Keratinocyte (primary cell): ENCODE data around the gene SYT6.

Experiments used
- EZH2 ChIP-seq: IDR thresholded peaks from one replicate; pipeline ENCODE4 v1.6.1; 2012; ENCODE audit warnings: inconsistent platforms, mild to moderate bottlenecking, low read length, moderate library complexity
- TF ChIP-seq, protein P1 (sequence below), 3 experiments: IDR thresholded peaks in 1 of 3; conservative IDR thresholded peaks in 1 of 3; optimal IDR thresholded peaks in 1 of 3; 2 replicates in 2 of 3; 3 replicates in 1 of 3; pipeline versions ENCODE3 to v1.5.1; 2011; ENCODE audit warnings: low read length in 3 of 3, mild to moderate bottlenecking in 3 of 3, moderate library complexity in 2 of 3, control low read depth in 1 of 3, inconsistent platforms in 1 of 3; ENCODE audit not compliant: insufficient read depth in 2 of 3; ENCODE audit errors: extremely low read depth in 1 of 3

- TF ChIP-seq, protein P1, sequence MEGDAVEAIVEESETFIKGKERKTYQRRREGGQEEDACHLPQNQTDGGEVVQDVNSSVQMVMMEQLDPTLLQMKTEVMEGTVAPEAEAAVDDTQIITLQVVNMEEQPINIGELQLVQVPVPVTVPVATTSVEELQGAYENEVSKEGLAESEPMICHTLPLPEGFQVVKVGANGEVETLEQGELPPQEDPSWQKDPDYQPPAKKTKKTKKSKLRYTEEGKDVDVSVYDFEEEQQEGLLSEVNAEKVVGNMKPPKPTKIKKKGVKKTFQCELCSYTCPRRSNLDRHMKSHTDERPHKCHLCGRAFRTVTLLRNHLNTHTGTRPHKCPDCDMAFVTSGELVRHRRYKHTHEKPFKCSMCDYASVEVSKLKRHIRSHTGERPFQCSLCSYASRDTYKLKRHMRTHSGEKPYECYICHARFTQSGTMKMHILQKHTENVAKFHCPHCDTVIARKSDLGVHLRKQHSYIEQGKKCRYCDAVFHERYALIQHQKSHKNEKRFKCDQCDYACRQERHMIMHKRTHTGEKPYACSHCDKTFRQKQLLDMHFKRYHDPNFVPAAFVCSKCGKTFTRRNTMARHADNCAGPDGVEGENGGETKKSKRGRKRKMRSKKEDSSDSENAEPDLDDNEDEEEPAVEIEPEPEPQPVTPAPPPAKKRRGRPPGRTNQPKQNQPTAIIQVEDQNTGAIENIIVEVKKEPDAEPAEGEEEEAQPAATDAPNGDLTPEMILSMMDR (optimal IDR thresholded peaks at IDR 0.05 in 1 of 3, IDR thresholded peaks at IDR 0.05 in 1 of 3, conservative IDR thresholded peaks at IDR 0.05 in 1 of 3; ENCODE audit: extremely low read depth in 1 of 3, insufficient read depth in 2 of 3, low read length in 3 of 3), result no peak
- TF ChIP-seq EZH2, result no peak
Observed at GRCh38 chr1:114152508-114153260, 985 bp downstream of the SYT6 start.
